ENCODE results near the gene UBE2Q1.

DNA sequence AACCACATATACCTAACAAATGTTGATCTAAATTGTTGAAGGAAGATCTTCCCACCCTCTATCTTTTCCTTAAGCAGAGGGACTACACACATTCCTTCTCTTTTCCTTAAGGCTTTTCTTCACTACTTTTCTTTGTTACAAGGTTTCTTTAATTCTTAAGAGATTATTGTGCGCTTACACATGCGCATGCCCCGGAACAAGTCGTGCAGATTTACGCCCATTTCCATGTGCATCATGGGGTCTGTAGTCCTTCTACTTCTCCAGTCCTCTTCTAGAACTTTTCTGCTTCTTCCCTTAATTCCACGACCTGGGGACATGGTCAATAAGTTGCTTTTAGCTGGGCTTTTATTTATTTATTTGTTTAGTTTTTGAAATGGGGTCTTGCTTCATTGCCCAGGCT lies 7.4 kb upstream of the UBE2Q1 start:
- TF ChIP-seq, protein P1, sequence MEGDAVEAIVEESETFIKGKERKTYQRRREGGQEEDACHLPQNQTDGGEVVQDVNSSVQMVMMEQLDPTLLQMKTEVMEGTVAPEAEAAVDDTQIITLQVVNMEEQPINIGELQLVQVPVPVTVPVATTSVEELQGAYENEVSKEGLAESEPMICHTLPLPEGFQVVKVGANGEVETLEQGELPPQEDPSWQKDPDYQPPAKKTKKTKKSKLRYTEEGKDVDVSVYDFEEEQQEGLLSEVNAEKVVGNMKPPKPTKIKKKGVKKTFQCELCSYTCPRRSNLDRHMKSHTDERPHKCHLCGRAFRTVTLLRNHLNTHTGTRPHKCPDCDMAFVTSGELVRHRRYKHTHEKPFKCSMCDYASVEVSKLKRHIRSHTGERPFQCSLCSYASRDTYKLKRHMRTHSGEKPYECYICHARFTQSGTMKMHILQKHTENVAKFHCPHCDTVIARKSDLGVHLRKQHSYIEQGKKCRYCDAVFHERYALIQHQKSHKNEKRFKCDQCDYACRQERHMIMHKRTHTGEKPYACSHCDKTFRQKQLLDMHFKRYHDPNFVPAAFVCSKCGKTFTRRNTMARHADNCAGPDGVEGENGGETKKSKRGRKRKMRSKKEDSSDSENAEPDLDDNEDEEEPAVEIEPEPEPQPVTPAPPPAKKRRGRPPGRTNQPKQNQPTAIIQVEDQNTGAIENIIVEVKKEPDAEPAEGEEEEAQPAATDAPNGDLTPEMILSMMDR (IDR thresholded peaks at IDR 0.05; ENCODE audit: control extremely low read depth in 1 of 3, insufficient read depth in 1 of 3, low read depth in 1 of 3, low read length in 3 of 3): no peak
- TF ChIP-seq CHD7 (IDR thresholded peaks at IDR 0.05; ENCODE audit: insufficient replicate concordance, low read length): no peak
- no peak for TF ChIP-seq SIRT6 (IDR thresholded peaks at IDR 0.05; ENCODE audit: low read length)
- no peak for TF ChIP-seq PHF8 (conservative IDR thresholded peaks at IDR 0.05; ENCODE audit: low read depth, low read length)

Data from H1 (cell line).